ENCODE measurements around the gene TAF4. TPM values are rescaled to one million over a fixed set of nuclear protein-coding genes. Genes with fewer than 3 reads are reported as not detected.

Gene TAF4
- total and polyA plus RNA-seq, 4 experiments from 2014 or later, result 0.54 to 33.1 (median 17.5) TPM

- no peaks in the 10 kb centered on the region for H3K9me3 ChIP-seq (ENCODE audit: control insufficient read depth in 1 of 2, low read length in 2 of 2)
- intact Hi-C loops (cut with micrococcal nuclease), result loop anchor here (5.0 kb wide), 1 partner anchor 109 kb away; no protein-coding TSS in a partner anchor
- ChIA-PET CTCF (ENCODE audit: partially characterized antibody) (no interaction called here), POLR2A (ENCODE audit: partially characterized antibody) (no interaction called here)
- H3K4me1 Mint-ChIP-seq, result peaks cover 43 to 76% (median 47%) of the 10 kb centered on the region in 4 donors
- peaks cover 38% of the 10 kb centered on the region for H3K4me1 ChIP-seq (ENCODE audit: insufficient read depth, low read length)
- no peak overlapping the region for H3K27ac Mint-ChIP-seq
- no peak overlapping the region for H3K27ac ChIP-seq (ENCODE audit: low read depth, low read length)
- no peak overlapping the region for H3K4me3 Mint-ChIP-seq
- H3K36me3 ChIP-seq (ENCODE audit: insufficient read depth, low read length), result no peaks in the 10 kb centered on the region
- no peaks in the 10 kb centered on the region for H3K9me3 Mint-ChIP-seq
- no peak for DNase-seq
- peaks cover 0 to 3% of the 10 kb centered on the region in 2 donors for H3K36me3 Mint-ChIP-seq
- no peak overlapping the region for H3K4me3 ChIP-seq (ENCODE audit: low read length in 2 of 2)
- H3K27me3 Mint-ChIP-seq, result no peaks in the 10 kb centered on the region
- H3K27me3 ChIP-seq (ENCODE audit: insufficient read depth, low read length), result no peaks in the 10 kb centered on the region
These were observed 37.9 kb downstream of the TAF4 start for GRCh38 chr20:62027698-62028321.

GRCh38 chr20:62027116-62027515 is 38.6 kb downstream of the TAF4 start:
- peak overlapping the region in 2 of 7 donors; percentile 19 to 67 for H3K27ac Mint-ChIP-seq
- peaks cover 38 to 76% (median 41%) of the 10 kb centered on the region in 4 donors for H3K4me1 Mint-ChIP-seq
- no peak overlapping the region for H3K4me3 Mint-ChIP-seq

DNA sequence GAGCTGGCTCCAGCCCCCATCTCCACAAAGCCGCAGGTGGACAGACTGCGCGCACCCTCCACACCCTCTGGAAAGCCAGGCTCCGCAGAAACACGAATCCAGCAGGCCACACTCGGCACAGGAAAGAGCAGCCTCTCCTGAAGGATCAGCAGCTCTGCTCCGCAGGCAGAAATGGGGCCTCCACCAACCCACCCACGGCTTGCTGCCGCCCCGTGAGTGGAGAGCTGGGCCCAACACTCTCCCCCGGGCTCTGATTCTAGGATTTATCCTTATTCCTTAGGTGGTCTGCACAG is 39.2 kb downstream of the TAF4 start:
- H3K27me3 Mint-ChIP-seq, result no peaks in the 10 kb centered on the region
- ChIA-PET CTCF (ENCODE audit: partially characterized antibody) (interaction anchor here (1.3 to 2.0 kb wide), 3 partner anchors 11 to 110 kb away, joined by 6 read pairs; no protein-coding TSS in a partner anchor), POLR2A (ENCODE audit: partially characterized antibody) (no interaction called here)
- H3K4me1 Mint-ChIP-seq, result peaks cover 35 to 72% (median 36%) of the 10 kb centered on the region in 4 donors
- intact Hi-C loops (cut with micrococcal nuclease), result loop anchor here (5.0 kb wide), 1 partner anchor 111 kb away; no protein-coding TSS in a partner anchor
- H3K9me3 Mint-ChIP-seq, result no peaks in the 10 kb centered on the region
- DNase-seq, result no peak
- Histone ChIP-seq H3K27me3 (ENCODE audit: insufficient read depth, low read length) (no peaks in the 10 kb centered on the region), H3K36me3 (ENCODE audit: insufficient read depth, low read length) (no peaks in the 10 kb centered on the region), H3K27ac (ENCODE audit: low read depth, low read length) (no peak overlapping the region), H3K4me1 (ENCODE audit: insufficient read depth, low read length) (peaks cover 25% of the 10 kb centered on the region), H3K9me3 (ENCODE audit: control insufficient read depth in 1 of 2, low read length in 2 of 2) (no peaks in the 10 kb centered on the region), H3K4me3 (ENCODE audit: low read length in 2 of 2) (no peak overlapping the region)
- H3K36me3 Mint-ChIP-seq, result peaks cover 0 to 3% of the 10 kb centered on the region in 2 donors
- no peak overlapping the region for H3K4me3 Mint-ChIP-seq
- H3K27ac Mint-ChIP-seq, result peak overlapping the region in 1 of 7 donors; percentile 19

More at GRCh38 chr20:62027116-62027515, 38.6 kb downstream of the TAF4 start:
- Histone ChIP-seq H3K9me3 (ENCODE audit: control insufficient read depth in 1 of 2, low read length in 2 of 2) (no peaks in the 10 kb centered on the region), H3K36me3 (ENCODE audit: insufficient read depth, low read length) (no peaks in the 10 kb centered on the region), H3K4me3 (ENCODE audit: low read length in 2 of 2) (no peak overlapping the region), H3K4me1 (ENCODE audit: insufficient read depth, low read length) (peaks cover 31% of the 10 kb centered on the region), H3K27ac (ENCODE audit: low read depth, low read length) (no peak overlapping the region), H3K27me3 (ENCODE audit: insufficient read depth, low read length) (no peaks in the 10 kb centered on the region)
- intact Hi-C loops (cut with micrococcal nuclease), result loop anchor here (5.0 kb wide), 1 partner anchor 110 kb away; no protein-coding TSS in a partner anchor
- H3K36me3 Mint-ChIP-seq, result peaks cover 0 to 3% of the 10 kb centered on the region in 2 donors
- H3K27me3 Mint-ChIP-seq, result no peaks in the 10 kb centered on the region
- POLR2A ChIA-PET (ENCODE audit: partially characterized antibody), result no interaction called here
- no peak for DNase-seq
- no peaks in the 10 kb centered on the region for H3K9me3 Mint-ChIP-seq
- CTCF ChIA-PET (ENCODE audit: partially characterized antibody), result interaction anchor here (1.8 to 2.0 kb wide), 2 partner anchors 12 to 16 kb away, joined by 6 read pairs; no protein-coding TSS in a partner anchor

DNA sequence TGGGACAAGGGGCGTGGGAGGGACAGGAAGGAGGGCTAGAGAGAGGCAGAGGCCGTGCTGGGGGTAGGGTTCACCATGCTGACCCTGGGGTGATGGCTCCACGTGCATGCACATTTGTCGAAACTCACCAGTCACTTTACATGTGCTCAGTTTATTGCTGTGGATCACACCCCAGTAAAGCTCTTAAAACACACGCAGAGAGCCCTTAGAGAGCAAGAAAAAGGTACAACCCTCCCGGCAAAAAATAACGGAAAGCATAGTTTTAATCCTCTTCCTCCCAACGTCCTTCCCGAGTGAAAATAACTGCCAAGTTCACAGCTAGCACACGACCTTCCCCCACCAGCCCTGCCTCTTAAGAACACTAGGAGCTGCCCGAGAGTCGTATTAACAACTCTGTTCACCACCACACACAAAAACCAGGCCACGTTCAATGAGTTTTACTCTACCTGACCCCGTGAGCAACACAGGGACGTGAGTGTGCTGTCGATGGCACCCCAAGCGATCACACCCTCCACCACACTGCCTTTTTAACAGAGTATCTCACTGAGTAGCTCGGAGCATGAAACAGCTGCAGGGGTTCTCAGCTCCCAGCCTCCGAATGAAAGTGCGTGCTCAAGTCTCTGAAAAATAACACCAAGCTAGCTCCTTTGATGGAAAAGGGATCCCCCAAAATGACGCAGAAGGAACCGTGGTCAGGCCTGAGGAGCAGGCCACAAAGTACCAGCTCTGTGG is 39.7 kb downstream of the TAF4 start:
- Mint-ChIP-seq H3K36me3 (peaks cover 0 to 3% of the 10 kb centered on the region in 2 donors), H3K27ac (peak overlapping the region in 6 of 7 donors; percentile 23 to 73 (median 41)), H3K9me3 (no peaks in the 10 kb centered on the region), H3K4me1 (peaks cover 30 to 69% (median 32%) of the 10 kb centered on the region in 4 donors), H3K4me3 (peak overlapping the region in 1 of 8 donors; percentile 39), H3K27me3 (no peaks in the 10 kb centered on the region)
- CTCF ChIA-PET (ENCODE audit: partially characterized antibody), result interaction anchor here (1.3 to 2.0 kb wide), 3 partner anchors 10 to 110 kb away, joined by 6 read pairs; no protein-coding TSS in a partner anchor
- DNase-seq, result peak in 1 of 5 donors; percentile 14
- POLR2A ChIA-PET (ENCODE audit: partially characterized antibody), result interaction anchor here (0.6 kb wide), 1 partner anchor 112 kb away, joined by 3 read pairs; no protein-coding TSS in a partner anchor
- H3K27ac ChIP-seq (ENCODE audit: low read depth, low read length), result no peak overlapping the region
- no peaks in the 10 kb centered on the region for H3K36me3 ChIP-seq (ENCODE audit: insufficient read depth, low read length)
- peaks cover 20% of the 10 kb centered on the region for H3K4me1 ChIP-seq (ENCODE audit: insufficient read depth, low read length)
- H3K4me3 ChIP-seq (ENCODE audit: low read length in 2 of 2), result no peak overlapping the region
- no peaks in the 10 kb centered on the region for H3K9me3 ChIP-seq (ENCODE audit: control insufficient read depth in 1 of 2, low read length in 2 of 2)
- intact Hi-C loops (cut with micrococcal nuclease), result loop anchor here (5.0 kb wide), 1 partner anchor 111 kb away; no protein-coding TSS in a partner anchor
- H3K27me3 ChIP-seq (ENCODE audit: insufficient read depth, low read length), result no peaks in the 10 kb centered on the region

DNA sequence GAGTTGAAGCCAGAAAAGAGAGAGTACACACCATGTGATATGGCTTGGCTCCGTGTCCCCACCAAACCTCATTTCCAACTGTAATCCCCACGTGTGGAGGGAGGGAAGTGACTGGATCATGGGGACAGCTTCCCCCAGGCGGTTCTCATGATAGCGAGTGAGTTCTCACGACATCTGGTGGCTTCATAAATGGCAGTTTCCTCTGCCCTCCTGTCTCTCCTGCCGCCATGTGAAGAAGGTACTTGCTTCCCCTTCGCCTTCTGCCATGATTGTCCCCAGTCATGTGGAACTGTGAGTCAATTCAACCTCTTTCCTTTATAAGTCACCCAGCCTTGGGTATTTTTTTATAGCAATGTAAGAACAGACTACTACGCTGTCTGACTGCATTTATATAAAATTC is 40.3 kb downstream of the TAF4 start:
- no peaks in the 10 kb centered on the region for H3K27me3 Mint-ChIP-seq
- H3K4me3 Mint-ChIP-seq, result no peak overlapping the region
- H3K36me3 Mint-ChIP-seq, result peaks cover 0 to 3% of the 10 kb centered on the region in 2 donors
- peaks cover 14% of the 10 kb centered on the region for H3K4me1 ChIP-seq (ENCODE audit: insufficient read depth, low read length)
- H3K9me3 Mint-ChIP-seq, result no peaks in the 10 kb centered on the region
- CTCF ChIA-PET (ENCODE audit: partially characterized antibody), result interaction anchor here (1.3 to 2.0 kb wide), 3 partner anchors 10 to 111 kb away, joined by 6 read pairs; no protein-coding TSS in a partner anchor
- no peaks in the 10 kb centered on the region for H3K27me3 ChIP-seq (ENCODE audit: insufficient read depth, low read length)
- no peak for DNase-seq
- H3K4me3 ChIP-seq (ENCODE audit: low read length in 2 of 2), result no peak overlapping the region
- H3K4me1 Mint-ChIP-seq, result peaks cover 28 to 69% (median 32%) of the 10 kb centered on the region in 4 donors
- POLR2A ChIA-PET (ENCODE audit: partially characterized antibody), result no interaction called here
- peak overlapping the region in 4 of 7 donors; percentile 16 to 53 (median 43) for H3K27ac Mint-ChIP-seq
- intact Hi-C loops (cut with micrococcal nuclease), result loop anchor here (5.0 kb wide), 1 partner anchor 112 kb away; no protein-coding TSS in a partner anchor
- H3K9me3 ChIP-seq (ENCODE audit: control insufficient read depth in 1 of 2, low read length in 2 of 2), result no peaks in the 10 kb centered on the region
- H3K36me3 ChIP-seq (ENCODE audit: insufficient read depth, low read length), result no peaks in the 10 kb centered on the region
- no peak overlapping the region for H3K27ac ChIP-seq (ENCODE audit: low read depth, low read length)

GRCh38 chr20:62023935-62024334 is 41.7 kb downstream of the TAF4 start:
- no peaks in the 10 kb centered on the region for H3K9me3 Mint-ChIP-seq
- ChIA-PET POLR2A (ENCODE audit: partially characterized antibody) (no interaction called here), CTCF (ENCODE audit: partially characterized antibody) (interaction anchor here (0.9 kb wide), 1 partner anchor 112 kb away, joined by 3 read pairs; no protein-coding TSS in a partner anchor)
- no peak overlapping the region for H3K27ac ChIP-seq (ENCODE audit: low read depth, low read length)
- intact Hi-C loops (cut with micrococcal nuclease), result no loop called here
- H3K9me3 ChIP-seq (ENCODE audit: control insufficient read depth in 1 of 2, low read length in 2 of 2), result no peaks in the 10 kb centered on the region
- H3K36me3 Mint-ChIP-seq, result peaks cover 0 to 3% of the 10 kb centered on the region in 2 donors
- H3K27me3 Mint-ChIP-seq, result no peaks in the 10 kb centered on the region
- no peak for DNase-seq
- no peak overlapping the region for H3K4me3 Mint-ChIP-seq
- H3K27me3 ChIP-seq (ENCODE audit: insufficient read depth, low read length), result no peaks in the 10 kb centered on the region
- peaks cover 29 to 70% (median 30%) of the 10 kb centered on the region in 4 donors for H3K4me1 Mint-ChIP-seq
- no peaks in the 10 kb centered on the region for H3K36me3 ChIP-seq (ENCODE audit: insufficient read depth, low read length)
- peaks cover 8% of the 10 kb centered on the region for H3K4me1 ChIP-seq (ENCODE audit: insufficient read depth, low read length)
- no peak overlapping the region for H3K4me3 ChIP-seq (ENCODE audit: low read length in 2 of 2)
- H3K27ac Mint-ChIP-seq, result peak overlapping the region in 1 of 7 donors; percentile 11

DNA sequence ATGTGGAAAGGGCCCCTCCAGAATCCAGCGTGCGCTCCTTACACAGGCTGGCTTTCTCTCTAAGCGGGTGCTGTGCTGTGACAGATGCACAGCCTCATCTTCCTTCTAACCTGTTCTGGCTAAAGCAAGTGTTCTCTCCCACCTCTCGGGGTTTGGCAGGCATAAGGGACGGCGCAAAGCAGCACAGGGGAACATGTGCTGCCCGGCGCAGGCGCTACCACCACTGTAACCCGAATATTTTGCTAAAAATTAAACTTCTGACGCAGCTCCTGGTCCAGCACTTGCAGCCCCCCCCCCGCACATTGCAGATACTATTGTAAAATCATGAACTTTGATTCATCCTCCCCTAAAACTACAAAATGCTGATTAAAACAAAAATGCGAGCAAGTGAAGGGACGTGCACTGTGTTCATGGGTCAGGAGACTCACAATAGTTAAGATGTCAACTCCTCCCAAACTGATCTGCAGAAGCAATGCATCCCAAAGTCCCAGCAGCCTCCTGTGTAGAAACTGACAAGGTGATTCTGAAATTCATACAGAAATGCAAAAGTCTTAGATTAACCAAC is 43.0 kb downstream of the TAF4 start:
- Histone ChIP-seq H3K4me3 (ENCODE audit: low read length in 2 of 2) (no peak overlapping the region), H3K27me3 (ENCODE audit: insufficient read depth, low read length) (no peaks in the 10 kb centered on the region), H3K4me1 (ENCODE audit: insufficient read depth, low read length) (peaks cover 8% of the 10 kb centered on the region), H3K27ac (ENCODE audit: low read depth, low read length) (no peak overlapping the region), H3K36me3 (ENCODE audit: insufficient read depth, low read length) (no peaks in the 10 kb centered on the region), H3K9me3 (ENCODE audit: control insufficient read depth in 1 of 2, low read length in 2 of 2) (no peaks in the 10 kb centered on the region)
- no peaks in the 10 kb centered on the region for H3K27me3 Mint-ChIP-seq
- DNase-seq, result no peak
- ChIA-PET POLR2A (ENCODE audit: partially characterized antibody) (no interaction called here), CTCF (ENCODE audit: partially characterized antibody) (interaction anchor here (0.9 kb wide), 1 partner anchor 114 kb away, joined by 3 read pairs; no protein-coding TSS in a partner anchor)
- no peaks in the 10 kb centered on the region for H3K9me3 Mint-ChIP-seq
- intact Hi-C loops (cut with micrococcal nuclease), result no loop called here
- no peak overlapping the region for H3K4me3 Mint-ChIP-seq
- H3K4me1 Mint-ChIP-seq, result peaks cover 29 to 73% (median 31%) of the 10 kb centered on the region in 4 donors
- H3K36me3 Mint-ChIP-seq, result peaks cover 0 to 3% of the 10 kb centered on the region in 2 donors
- no peak overlapping the region for H3K27ac Mint-ChIP-seq
